Measurements from ENCODE around the gene BSCL2. TPM values are rescaled to one million over a fixed set of nuclear protein-coding genes. Genes with fewer than 3 reads are reported as not detected.
"Not testable (repeated sequence)": the region's sequence is repeated elsewhere in the genome, so short reads cannot be mapped to it uniquely, and the experiment has no call there.

The BSCL2 gene
- total RNA-seq: 42.4 TPM

DNA sequence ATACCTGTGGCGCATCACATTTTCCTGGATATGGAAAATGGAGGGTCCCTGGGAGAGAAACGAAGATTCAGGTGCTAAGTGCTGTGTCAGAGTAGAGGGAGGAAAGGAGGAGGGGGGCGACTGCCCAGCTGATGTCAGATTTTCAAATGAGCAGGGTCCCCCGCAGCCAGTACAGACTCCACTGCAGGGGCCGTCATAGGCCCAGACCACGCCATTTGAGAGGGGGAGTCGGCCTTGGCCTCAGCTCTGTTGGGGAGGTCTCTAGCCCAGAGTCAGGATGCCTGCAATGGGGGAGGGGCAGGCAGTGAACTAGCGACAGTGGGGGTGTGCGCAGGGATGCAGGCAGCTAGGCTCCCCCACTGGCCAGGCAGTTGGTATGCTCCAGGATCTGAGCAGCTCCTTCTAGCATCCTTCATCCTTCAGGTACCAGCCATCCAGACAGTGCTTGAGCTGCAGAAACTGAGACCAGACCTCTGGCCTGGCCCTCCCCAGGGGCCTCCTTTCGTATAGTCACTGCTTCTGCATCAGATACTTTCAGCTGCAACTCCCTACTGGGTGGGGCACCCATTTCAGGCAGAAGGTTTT lies at the start of gene BSCL2, which contains the start of gene GNG3:
BSCL2 (minus strand) TSS at position 148 of the 585 bp plus-strand sequence. CDS start 229 bp downstream, outside the sequence.
GNG3 (plus strand) TSS at position 400 of the 585 bp plus-strand sequence. CDS start 620 bp downstream, outside the sequence.
- ATAC-seq: no peak

DNA sequence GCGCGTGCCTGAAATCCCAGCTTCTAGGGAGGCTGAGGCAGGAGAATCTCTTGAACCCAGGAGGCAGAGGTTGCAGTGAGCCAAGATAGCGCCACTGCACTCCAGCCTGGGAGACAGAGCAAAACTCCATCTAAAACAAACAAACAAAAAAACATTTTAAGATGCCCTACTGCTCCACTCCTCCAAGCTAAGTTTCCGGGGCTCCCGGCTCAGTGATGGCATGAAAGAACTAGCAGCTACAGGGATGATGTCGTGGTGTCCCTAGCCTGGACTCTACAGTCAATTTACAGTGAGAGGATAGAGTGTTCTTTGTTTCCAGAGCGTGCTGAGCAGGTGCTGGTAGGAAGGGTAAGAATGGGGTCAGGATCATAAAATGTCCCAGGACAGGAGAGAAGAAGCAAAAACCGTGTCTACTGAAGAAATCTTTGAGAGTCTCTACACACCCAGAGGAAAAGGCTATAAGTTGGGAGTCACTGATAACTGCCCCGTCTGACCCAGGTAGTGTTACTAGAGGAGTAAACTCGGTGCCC lies 47.9 kb upstream of the BSCL2 start:
- ATAC-seq: no peak

DNA sequence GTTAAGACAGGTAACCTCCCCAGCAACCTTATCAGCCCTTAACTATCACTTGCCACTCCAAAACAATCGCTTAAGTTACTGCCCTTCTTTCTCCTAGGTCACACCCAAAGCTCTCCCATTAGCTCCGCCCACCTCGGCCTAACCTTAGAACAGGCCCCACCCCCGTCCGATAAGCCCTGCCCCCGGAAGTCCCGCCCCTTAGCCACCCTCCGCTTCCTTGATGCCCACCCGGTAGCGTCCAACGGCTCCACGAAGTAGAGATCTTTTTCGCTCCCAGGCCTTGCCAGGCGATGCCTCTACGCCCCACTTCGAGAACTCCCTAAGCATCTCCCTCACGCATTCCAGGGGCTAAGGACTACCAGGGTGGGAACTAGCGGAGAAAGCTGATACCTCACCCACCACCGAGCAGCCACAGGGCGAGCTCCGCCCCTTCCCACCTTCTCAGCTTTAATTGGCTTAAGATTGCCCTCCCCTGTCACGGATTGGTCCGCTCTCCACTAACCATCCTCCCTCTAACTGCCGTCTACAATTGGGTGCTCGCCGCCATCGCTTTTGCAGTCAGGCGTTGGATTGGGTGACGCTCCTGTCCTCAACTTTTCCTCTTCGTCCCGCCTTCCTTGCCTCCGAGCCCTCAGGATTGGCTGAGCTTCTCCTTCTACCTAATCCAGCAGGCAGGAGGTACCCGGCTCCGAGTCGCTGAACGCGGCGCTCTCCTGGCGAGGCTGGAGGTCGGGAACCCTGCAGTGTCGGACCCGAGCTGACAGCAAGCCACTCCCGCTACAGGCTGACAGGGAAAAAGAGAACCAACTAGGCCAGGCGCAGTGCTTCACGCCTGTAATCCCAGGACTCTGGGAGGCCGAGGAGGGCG lies 46.7 kb upstream of the BSCL2 start, which contains the start of gene ZBTB3:
ZBTB3 (minus strand) TSS at position 425 of the 868 bp plus-strand sequence. CDS start 496 bp downstream, outside the sequence.
- peak; percentile 98 for ATAC-seq

DNA sequence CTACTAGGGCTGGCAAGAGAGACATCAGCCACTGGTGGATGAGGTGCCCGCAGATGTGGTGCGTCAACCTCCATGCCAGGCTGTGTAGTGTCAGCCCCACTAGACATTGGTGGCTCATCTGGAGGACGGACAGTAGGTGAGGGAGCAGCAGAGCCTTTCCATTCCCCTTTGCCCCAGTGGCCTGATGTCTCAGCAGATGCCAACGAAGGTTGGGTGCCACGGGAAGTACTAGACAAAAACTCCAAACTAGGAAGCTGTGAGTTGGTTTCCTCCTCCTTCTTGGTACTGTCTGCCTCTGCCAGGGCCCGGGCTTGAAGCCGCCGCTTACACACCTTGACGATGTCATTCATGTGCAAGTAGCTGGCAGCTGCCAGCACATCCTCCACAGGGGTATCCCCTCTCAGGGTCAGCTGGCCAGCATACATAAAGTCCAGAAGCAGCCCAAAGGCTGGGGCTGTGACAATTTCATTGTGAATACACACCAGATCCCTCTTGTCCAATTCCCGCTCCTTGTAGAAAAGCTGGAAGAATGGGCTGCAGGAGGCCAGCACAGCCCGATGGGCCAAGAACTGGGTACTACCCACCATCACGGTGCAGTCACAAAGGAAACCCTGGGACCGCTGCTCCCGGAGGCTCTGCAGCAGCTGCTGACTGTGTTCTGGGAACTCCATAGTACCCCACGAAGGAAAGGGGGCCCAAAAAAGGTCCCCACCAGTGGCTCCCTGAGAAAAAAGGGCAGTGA lies 45.9 kb upstream of the BSCL2 start:
- peak; percentile 1 for ATAC-seq

DNA sequence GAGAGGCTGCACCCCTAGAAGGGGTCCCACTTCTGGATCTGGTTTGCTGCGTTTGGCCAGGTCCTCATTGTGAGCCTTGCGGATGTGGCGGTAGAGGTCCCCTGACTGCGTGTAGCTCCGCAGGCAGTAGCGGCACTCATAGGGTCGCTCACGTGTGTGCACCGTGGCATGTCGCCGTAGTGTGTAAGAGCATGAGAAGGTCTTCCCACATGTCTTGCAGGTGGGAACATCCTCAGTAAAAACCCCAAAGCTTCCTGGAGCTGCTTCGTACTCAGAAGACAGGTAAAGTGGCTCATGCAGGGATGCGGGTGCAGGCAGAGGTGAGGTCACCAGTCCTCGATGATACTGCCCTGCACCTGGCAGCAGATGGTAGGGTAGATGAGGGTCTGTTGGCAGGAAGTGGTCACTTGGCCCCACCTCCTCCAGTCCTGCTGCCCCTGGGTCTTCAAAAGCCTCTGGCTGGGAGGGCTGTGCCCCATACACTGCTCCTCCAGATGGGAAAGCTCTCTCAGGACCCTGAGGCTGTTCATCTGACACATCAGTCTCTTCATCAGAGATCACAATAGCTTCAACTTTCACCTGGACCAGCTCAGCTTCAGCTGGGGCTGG lies 45.1 kb upstream of the BSCL2 start:
- no peak for ATAC-seq

DNA sequence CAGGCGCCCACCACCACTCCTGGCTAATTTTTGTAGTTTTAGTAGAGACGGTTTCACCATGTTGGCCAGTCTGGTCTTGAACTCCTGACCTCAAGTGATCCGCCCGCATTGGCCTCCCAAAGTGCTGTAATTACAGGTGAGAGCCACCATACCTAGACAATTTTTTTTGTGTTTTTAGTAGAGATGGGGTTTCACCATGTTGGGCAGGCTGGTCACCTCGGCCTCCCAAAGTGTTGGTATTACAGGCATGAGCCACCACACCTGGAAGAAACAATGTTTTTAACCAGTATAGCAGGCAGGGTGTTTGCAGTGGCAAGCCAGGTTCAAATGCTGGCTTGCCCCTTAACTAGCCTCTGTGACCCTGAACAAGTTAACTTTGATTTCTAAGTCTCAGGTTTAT lies 42.7 kb upstream of the BSCL2 start:
- not testable (repeated sequence) for ATAC-seq

DNA sequence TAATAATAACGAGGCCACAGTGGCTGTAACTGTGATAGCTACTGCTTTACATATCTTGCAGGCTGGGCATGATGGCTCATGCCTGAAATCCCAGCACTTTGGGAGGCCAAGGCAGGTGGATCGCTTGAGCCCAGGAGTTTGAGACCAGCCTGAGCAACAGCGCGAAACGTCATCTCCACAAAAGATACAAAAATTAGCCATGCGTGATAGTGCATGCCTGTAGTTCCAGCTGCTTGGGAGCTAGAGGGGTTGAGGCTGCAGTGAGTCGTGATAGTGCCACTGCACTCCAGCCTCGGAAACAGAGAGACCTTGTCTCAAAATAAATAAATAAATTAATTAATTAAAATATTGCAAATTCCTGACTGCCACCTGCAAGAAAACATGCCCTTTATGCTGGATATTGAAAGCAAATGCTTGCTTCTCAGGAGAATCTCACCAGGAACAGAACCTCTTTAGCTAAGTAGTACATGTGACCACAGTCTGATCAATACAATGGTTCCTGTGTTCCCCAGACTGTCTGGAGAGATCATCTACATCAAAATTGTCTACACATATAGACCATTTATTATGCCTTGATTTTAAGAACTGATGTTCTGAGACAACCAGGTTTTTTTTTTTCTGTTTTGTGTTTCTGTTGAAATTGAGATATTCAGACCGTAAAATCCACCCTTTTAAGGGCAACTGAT lies 40.4 kb upstream of the BSCL2 start:
- ATAC-seq: no peak

DNA sequence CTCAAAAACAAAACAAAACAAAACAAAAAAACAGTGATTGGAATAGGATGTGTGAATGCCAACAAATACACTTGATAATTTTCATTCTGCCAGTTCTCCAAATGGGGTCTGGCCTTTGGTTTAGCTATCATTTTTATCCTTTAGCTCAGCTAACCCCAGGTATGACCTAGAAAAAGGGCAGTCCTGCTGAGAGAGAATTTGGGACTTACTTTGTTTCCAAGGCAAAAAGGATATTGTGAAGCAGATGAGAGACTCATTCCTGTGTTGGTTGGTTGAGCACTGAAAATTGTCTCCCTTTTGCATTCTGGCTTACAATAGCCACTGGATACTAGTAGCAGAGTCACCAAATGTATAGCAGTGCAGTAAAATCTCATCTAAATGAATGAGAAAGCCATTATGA lies 30.0 kb upstream of the BSCL2 start:
- ATAC-seq: no peak

DNA sequence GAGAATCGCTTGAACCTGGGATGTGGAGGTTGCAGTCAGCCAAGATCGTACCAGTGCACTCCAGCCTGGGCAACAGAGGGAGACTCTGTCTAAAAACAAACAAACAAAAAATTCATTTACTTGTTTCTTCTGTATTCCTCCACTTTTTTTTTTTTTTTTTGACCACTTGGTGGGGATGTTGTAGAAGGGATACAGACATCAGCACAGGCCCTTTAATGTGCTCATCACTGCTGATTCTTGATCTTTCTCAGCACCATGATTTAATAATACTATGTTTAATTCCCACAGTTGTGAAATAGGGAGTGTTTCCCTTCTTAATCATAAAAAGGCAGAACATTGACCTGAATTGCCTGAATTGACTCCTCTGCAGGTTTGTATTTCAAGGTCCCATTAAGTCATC lies 25.6 kb upstream of the BSCL2 start:
- ATAC-seq: peak; percentile 35

DNA sequence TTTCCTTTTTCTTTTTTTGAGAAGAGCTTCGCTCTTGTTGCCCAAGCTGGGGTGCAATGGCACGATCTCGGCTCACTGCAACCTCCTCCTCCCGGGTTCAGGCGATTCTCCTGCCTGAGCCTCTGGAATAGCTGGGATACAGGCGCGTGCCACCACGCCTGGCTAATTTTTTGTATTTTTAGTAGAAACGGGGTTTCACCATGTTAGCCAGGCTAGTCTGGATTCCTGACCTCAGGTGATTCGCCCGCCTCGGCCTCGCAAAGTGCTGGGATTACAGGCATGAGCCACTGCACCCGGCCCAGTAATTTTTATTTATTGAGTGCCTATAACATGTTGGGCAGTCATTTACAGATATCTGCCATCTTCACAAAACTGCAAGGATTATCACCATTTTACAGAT lies 22.9 kb upstream of the BSCL2 start:
- not testable (repeated sequence) for ATAC-seq

DNA sequence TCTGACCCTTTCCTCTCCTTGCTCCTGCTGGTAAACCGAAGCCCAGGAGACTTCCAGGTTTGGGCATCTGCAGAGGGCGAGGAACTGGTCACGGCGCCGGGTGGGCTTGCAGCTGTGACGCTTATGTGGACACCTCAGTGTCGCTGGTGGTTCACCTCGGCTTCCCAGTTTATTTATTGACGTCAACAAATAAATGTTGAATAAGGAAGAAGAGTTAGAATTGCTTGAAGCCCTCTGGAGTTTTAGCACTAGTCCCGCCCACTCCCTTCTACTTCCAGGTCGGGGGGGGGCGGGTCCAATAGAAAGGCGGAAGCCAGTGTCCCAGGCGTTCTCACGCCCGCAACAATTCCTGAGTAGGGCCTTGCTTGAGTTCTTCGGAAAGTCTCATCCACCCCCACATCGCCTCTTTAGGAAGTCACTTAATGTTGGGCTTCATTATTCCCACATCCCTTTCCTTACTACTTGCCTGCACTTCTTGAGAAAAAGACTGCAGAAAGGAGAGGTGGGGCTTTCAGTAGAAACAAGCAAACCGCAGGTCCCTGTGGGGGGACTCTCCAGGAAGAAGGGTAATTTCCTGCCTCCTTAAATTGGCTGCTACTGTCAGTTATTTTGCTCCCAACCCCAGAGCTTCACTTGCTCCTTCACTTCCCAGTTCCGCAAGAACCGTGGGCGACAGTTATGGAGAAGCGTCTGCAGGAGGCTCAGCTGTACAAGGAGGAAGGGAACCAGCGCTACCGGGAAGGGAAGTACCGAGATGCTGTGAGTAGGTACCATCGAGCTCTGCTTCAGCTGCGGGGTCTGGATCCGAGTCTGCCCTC lies 21.2 kb upstream of the BSCL2 start, which contains the start of gene TTC9C:
TTC9C (plus strand) TSS at position 316 of the 818 bp plus-strand sequence; CDS start at position 679, 363 bp downstream.
- peak; percentile 55 for ATAC-seq

DNA sequence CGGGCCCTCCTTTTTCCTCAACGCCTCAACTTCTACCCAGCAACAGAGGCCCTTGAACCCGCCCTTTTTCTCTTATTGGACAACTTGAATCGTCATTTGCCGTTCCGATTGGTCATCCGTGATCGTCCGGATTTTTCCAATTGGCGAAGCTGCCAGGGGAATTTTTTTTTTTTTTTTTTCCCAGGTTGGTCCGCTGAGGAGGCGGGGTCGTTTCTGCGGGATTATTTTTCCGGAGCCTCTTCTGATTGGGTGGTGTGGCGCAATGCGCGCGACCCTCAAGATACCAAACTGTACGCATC lies 20.6 kb upstream of the BSCL2 start:
- peak; percentile 74 for ATAC-seq

DNA sequence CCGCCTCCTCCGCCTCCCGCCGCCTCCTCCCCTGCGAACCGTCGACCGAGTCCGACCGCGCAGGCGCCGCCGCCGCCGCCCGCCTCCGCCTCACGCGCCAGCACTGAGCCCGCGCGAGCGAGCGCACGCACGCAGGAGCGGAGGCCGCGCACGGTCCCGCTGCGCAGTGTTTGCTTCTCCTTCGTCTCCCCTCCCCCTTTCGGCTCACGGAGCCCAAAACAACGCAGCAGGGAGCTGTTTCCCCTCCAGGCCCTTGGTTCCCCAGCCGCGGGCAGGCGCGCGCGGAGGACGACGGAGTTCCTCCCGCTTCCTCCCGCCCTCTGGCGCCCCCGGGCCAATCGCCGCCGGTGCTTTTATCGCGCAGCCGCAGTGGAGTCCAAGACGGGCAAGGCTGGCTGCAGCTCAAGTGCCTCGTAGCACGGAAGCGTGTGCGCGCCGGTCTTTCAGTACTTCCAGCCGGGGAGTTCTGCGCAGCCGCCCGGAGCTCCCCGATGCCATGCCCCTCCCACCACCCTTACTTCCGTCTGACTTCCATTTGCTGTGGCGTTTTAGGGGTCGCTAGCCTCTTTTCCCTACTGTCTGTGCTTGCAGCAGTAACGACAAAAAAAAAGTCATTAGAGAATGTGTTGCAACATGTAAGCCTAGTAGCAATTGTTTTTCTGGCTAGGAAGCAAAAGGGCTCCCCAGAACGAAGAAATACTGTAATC lies 20.1 kb upstream of the BSCL2 start, which contains the start of gene HNRNPUL2:
HNRNPUL2 (minus strand) TSS at position 293 of the 707 bp plus-strand sequence. CDS start 301 bp downstream, outside the sequence.
- peak; percentile 94 for ATAC-seq

DNA sequence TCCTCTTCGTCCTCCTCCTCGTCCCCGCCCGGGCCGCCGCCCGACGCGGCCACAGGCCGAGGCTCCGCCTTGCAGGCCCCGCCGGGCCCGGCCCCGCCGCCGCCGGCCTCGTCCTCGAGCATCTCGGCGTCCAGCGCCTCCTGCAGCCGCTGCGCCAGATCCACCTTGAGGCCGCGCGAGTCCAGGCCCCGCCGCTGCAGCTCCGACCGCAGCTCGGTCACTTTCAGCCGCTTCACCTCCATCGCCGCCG lies 19.6 kb upstream of the BSCL2 start:
- ATAC-seq: peak; percentile 22

DNA sequence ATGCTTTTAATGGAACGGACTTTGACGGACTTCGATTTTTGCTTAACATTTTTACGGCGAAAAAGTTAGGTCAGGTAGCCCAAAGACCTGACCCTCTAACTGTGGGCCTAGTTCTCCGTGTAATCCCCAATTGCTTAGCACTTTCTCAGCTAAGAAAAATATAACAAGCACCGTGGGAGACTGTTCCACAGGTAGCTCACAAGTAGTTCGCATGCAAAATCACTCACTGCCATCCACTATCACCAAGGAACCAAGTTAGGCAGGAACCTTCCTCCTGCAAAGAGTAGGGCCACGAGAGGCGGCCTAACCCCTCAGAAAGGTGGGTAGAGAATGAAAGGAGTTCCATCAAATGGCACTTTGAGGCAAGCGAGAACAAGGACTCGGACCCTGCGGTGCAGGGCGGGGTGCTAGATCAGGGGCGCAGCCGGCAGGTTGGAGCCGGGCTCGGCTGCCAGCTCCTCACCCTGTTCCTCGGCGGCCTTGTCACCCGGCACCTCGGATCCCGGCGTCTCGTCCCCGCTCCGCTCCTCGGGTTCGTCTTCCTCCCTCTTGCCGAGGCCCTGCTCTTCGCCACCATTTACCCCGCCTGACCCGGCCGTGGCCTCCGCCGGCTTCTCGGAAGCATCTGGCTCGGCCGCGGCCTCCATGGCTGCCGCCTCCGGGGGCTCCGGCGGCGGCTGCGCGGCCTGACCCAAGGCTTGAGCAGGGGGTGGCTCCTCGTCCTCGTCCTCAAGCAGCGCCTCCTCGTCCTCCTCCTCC lies 19.1 kb upstream of the BSCL2 start:
- ATAC-seq: no peak

DNA sequence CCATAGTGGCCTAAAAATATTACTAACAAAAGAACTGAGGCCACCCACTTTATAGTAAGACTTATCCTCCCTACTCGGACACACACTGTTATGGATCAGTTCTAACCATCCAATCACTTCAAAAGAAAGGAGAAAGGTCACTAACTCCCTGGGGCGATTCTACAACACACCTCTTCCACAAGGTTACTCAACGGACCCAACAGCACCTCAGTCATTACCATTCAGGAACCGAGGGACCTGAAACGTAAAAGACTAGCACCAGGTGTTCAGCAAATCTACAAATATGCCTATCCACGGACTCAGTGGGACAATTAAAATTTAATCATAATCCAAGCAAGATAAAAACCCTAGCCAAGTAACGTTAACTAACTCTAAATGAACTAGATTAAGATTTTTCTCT lies 18.4 kb upstream of the BSCL2 start:
- ATAC-seq: no peak

DNA sequence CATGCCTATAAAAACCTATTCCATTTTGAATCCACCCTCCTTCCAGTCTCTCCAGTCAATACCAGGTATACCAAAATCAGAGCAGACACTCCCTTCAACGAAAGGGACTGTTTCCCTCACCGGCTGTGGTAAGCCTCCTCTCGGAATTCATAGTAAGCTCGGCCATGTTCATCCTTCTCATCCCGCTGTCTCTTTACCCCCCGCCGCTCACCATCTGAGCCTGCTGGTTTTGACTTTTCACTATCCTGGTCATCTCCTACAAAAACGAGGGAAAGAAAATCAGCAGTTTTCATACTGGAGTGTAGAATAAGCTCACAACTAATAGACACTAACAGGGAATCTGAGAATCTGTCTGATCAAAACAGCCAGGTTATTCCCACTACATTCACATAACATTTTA lies 16.9 kb upstream of the BSCL2 start:
- ATAC-seq: no peak

DNA sequence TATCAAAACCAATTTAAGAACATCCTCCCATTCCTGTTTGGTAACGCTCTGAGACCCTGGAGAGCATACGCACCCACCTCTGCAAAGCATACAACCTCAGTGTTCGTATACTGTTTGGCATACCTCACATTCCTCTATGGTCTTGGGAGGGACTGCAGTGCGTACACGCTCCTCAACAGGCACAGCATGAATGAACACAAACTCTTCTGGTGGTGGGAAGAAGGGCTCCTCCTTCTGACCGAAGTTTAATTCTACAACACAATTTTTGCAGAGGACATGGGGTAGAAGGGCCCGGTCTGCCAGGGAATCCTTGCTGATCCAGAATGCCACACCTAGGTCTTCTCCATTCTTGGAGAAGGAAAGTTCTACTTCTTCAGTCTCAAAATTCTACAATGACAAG lies 14.8 kb upstream of the BSCL2 start:
- no peak for ATAC-seq

DNA sequence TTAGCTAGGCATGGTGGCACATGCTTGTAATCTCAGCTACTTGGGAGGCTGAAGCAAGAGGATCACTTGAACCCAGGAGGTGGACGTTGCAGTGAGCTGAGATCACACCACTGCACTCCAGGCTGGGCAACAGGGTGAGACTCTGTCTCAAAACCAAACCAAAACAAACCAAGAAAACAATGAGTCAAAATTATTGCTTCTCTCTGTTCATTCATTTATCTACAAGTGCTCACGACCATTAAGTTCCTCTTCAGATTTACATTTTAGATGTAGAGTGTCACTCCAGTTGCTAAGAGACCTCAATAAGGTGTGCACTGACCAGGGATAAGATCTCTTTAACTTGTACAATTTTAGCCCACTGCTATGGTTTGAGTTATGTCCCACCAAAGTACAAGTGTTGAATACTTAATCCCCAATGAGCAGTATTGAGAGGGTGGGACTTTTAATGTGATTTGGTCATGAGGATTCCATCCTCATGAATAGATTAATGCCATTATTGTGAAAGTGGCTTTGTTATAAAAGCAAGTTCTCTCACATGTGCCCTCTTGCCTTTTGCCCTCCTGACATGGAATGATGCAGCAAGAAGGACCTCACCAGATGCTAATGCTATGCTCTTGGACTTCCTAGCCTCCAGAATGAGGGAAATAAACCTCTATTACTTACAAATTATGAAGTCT lies 12.2 kb upstream of the BSCL2 start:
- ATAC-seq: no peak

Measured in esophagus mucosa (tissue), 1 donor.